IPS-15b (cell line): ENCODE data around the gene PLA2G4C.
"Not testable (repeated sequence)": the region's sequence is repeated elsewhere in the genome, so short reads cannot be mapped to it uniquely, and the experiment has no call there.

Experiments
- H3K27me3 ChIP-seq: one replicate; pipeline ENCODE4 v1.6.1; 2013; ENCODE audit warnings: low read length; ENCODE audit not compliant: control insufficient read depth, insufficient read depth
- H3K36me3 ChIP-seq: one replicate; pipeline ENCODE4 v1.6.1; 2013; ENCODE audit warnings: low read length; ENCODE audit not compliant: control insufficient read depth, insufficient read depth
- H3K4me1 ChIP-seq: one replicate; pipeline ENCODE4 v1.6.1; 2013; ENCODE audit warnings: mild to moderate bottlenecking, low read length; ENCODE audit not compliant: control insufficient read depth, insufficient read depth
- H3K4me3 ChIP-seq: one replicate; pipeline ENCODE4 v1.5.1; 2013; ENCODE audit warnings: low read depth, low read length
- H3K9ac ChIP-seq: one replicate; pipeline ENCODE4 v1.6.1; 2013; ENCODE audit warnings: low read depth, mild to moderate bottlenecking, low read length
- H3K9me3 ChIP-seq: one replicate; pipeline ENCODE4 v1.6.1; 2013; ENCODE audit warnings: mild to moderate bottlenecking, low read length; ENCODE audit not compliant: control insufficient read depth, insufficient read depth

The PLA2G4C gene

DNA sequence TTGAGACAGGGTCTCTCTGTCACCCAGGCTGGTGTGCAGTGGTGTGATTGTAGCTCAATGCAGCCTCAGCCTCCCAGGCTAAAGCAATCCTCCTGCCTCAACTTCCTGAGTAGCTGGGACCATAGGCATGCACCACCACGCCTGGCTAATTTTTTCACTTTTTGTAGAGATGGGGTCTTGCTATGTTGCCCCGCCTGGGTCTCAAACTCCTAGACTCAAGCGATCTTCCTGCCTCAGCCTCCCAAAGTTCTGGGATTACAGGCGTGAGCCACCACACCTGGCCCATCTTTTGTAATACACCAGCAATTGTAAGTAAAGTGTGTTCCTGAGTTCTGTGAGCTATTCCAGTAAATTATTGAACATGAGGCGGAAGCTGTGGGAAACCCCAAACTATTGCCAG, 6.7 kb downstream of the PLA2G4C start:
- Histone ChIP-seq H3K4me3 (no peak overlapping the region), H3K36me3 (no peaks in the 10 kb centered on the region), H3K27me3 (peaks cover 8% of the 10 kb centered on the region), H3K4me1 (no peaks in the 10 kb centered on the region), H3K9ac (no peak overlapping the region), H3K9me3 (no peaks in the 10 kb centered on the region)

DNA sequence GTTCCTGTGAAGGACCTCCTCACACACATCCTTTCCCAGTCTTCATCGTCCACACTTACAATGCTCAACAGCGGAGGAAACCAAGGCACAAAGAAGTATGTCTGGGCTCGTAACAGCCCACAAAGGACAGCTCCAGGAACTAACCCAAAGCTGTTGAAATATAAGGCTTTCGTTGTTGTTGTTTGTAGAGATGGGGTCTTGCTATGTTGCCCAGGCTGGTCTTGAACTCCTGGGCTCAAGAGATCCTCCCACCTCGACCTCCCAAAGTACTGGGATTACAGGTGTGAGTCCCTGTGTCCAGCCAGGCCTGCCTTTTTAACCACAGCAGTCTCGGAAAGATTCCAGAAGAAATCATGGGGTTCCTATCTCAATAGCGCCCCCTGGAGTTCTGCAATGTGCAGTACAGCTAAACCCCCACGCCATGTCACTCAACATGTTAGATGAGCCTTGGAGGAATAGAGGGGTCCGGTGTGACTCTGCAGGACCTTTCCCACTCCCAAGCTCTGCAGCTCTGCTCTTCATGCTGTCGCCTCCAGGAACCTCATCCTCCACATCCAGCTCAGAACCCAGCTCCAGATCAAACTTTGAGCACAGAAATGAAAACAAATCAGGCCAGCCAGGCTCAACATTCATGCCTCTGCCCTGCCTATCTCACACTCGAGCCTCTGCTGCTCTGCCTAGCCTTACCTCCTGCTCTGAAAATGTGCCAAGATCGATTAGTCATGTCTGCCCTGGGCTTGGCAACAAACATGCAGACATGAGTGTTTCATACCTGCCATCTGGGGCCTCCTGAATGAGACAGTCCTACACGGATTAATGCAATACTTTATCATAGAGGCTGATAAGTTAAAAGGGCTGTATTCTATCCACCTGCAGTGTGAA, 7.5 kb downstream of the PLA2G4C start:
- Histone ChIP-seq H3K4me1 (no peaks in the 10 kb centered on the region), H3K9me3 (no peaks in the 10 kb centered on the region), H3K27me3 (peaks cover 3% of the 10 kb centered on the region), H3K36me3 (no peaks in the 10 kb centered on the region), H3K9ac (no peak overlapping the region), H3K4me3 (peak overlapping the region; percentile 20)

DNA sequence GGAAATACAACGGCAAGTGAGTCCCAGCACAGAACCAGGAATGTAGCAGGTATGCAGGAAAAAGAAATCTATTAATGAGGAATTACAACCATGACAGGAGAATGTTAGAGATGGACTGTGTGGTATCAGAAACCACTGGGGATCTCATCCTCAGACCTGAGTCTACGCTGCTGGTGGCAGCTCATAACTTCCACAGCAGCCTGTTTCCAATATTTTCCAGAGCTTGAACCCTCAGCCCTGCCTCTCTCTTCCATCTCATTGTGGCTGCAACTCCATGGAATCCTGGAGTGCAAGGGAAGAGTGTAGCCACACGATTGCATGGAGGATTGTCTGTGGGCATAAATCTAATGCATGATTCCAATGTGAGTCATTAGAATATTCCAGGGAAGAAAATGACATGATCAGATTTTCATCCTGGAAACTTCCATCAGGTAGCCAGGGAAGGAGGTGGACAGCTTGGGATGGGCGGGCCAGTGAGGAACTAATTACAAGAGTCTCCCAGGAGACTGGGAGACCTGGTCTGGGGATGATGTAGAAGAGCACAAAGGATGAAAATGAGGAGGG, 14.9 kb downstream of the PLA2G4C start:
- Histone ChIP-seq H3K9me3 (no peaks in the 10 kb centered on the region), H3K36me3 (no peaks in the 10 kb centered on the region), H3K27me3 (no peaks in the 10 kb centered on the region), H3K4me3 (no peak overlapping the region), H3K9ac (no peak overlapping the region), H3K4me1 (no peaks in the 10 kb centered on the region)

DNA sequence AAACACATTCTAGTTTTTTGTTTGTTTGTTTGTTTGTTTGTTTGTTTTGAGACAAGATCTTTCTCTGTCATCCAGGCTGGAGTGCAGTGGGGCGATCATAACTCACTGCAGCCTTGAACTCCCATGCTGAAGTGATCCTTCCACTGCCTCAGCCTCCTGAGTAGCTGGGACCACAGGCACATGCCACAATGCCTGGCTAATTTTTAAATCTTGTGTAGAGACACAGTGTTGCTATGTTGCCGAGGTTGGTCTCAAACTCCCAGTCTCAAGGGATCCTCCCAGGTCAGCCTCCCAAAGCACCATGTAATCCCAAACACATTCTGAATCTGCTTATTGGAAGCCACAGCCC, 15.8 kb downstream of the PLA2G4C start:
- no peaks in the 10 kb centered on the region for H3K4me1 ChIP-seq
- H3K9ac ChIP-seq = no peak overlapping the region
- H3K36me3 ChIP-seq = no peaks in the 10 kb centered on the region
- H3K27me3 ChIP-seq = no peaks in the 10 kb centered on the region
- H3K4me3 ChIP-seq = no peak overlapping the region
- H3K9me3 ChIP-seq = no peaks in the 10 kb centered on the region

DNA sequence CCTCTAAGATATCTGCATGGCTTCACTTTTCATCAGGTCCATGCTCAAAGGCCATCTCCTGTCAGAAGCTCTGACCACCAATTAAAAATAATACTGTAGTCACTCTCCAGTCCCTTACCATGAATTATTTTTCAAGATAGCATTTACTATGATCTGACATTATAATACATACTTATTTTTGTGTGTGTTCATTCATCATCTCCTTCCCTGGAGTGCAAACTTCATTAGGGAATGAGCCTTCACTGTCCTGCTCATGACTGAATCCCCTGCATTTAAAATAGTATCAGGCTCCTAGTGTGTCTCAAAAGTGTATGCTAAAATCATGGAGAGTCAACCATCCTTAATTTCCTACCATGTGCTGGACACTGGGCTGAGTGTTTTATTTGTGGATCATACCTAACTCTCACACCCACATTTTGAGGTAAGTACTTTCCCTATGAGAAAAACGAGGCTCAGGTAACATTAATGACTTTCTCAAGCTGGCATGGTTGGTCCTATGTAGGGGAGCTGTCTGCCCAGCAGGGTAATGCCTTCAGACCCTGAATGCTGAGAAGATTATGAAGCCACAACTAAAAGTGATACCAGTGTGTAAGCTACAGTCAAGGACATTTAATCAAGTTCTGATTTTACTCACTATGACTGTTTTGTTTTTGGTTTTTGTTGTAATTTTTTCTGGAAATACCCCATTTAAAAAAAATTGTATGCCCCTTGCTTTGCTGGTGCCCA, 16.3 kb downstream of the PLA2G4C start:
- H3K9ac ChIP-seq = no peak overlapping the region
- H3K4me1 ChIP-seq = no peaks in the 10 kb centered on the region
- no peak overlapping the region for H3K4me3 ChIP-seq
- H3K9me3 ChIP-seq = no peaks in the 10 kb centered on the region
- H3K36me3 ChIP-seq = no peaks in the 10 kb centered on the region
- H3K27me3 ChIP-seq = no peaks in the 10 kb centered on the region

DNA sequence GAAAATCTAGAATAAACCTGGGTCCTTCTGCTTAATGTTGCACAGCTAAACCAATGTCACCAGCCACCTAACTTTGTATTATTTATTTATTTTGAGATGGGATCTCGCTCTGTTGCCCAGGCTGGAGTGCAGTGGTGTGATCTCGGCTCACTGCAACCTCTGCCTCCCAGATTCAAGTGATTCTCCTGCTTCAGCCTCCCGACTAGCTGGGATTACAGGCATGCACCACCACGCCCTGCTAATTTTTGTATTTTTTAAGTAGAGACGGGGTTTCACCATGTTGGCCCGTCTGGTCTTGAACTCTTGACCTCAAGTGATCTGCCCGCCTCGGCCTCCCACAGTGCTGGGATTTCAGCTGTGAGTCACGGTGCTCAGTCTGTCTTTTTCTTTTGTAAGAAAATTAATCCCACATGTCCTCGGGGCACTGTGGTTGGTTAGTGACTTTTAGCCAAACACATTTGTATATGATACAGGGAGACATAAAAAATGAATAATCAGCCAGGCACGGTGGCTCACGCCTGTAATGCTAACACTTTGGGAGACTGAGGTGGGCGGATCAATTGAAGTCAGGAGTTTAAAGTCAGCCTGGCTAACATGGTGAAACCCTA, 19.4 kb downstream of the PLA2G4C start:
- not testable (repeated sequence) for H3K36me3 ChIP-seq, H3K27me3 ChIP-seq, H3K4me1 ChIP-seq, H3K4me3 ChIP-seq, H3K9me3 ChIP-seq, H3K9ac ChIP-seq

DNA sequence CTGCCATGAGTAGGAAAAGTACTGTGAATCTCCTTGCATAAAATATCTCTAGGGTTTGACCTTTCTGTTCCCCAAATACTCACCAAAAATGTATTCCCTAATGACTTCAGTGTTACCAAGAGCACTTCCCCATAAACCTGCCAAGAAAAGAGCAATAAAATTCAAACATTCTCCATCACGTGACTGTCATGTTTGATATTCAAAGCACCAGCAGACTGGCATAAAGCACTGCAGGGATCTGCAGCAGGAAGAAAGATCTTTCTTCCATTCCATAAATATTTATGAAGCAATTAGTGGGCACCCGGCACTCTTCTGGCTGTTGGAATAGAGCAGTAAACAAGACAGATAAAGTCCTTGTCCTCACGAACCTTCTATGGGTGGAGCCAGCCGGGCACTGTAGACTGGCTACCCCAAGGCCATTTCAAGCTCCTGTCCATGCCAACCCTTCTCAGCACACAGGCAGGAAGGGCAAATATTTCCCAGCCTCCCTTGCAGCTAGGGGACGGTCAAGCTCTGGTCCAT, 20.3 kb downstream of the PLA2G4C start:
- Histone ChIP-seq H3K9ac (no peak overlapping the region), H3K4me1 (no peaks in the 10 kb centered on the region), H3K4me3 (no peak overlapping the region), H3K9me3 (no peaks in the 10 kb centered on the region), H3K27me3 (no peaks in the 10 kb centered on the region), H3K36me3 (no peaks in the 10 kb centered on the region)

DNA sequence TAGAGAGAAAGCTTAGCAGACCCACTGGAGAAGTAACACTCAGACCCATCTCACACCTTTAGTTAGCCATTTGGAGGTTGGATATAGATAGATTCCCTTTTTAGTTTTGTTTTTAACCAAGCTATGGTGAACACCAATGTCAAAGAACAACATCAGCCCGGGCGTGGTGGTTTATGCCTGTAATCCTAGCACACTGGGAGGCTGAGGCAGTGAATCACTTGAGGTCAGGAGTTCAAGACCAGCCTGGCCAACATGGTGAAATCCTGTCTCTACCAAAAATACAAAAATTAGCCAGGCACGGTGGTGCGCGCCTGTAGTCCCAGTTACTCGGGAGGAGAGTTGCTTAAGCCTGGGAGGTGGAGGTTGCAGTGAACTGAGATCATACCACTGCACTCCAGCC, 21.6 kb downstream of the PLA2G4C start:
- not testable (repeated sequence) for H3K27me3 ChIP-seq, H3K36me3 ChIP-seq, H3K9ac ChIP-seq, H3K4me1 ChIP-seq, H3K4me3 ChIP-seq, H3K9me3 ChIP-seq

DNA sequence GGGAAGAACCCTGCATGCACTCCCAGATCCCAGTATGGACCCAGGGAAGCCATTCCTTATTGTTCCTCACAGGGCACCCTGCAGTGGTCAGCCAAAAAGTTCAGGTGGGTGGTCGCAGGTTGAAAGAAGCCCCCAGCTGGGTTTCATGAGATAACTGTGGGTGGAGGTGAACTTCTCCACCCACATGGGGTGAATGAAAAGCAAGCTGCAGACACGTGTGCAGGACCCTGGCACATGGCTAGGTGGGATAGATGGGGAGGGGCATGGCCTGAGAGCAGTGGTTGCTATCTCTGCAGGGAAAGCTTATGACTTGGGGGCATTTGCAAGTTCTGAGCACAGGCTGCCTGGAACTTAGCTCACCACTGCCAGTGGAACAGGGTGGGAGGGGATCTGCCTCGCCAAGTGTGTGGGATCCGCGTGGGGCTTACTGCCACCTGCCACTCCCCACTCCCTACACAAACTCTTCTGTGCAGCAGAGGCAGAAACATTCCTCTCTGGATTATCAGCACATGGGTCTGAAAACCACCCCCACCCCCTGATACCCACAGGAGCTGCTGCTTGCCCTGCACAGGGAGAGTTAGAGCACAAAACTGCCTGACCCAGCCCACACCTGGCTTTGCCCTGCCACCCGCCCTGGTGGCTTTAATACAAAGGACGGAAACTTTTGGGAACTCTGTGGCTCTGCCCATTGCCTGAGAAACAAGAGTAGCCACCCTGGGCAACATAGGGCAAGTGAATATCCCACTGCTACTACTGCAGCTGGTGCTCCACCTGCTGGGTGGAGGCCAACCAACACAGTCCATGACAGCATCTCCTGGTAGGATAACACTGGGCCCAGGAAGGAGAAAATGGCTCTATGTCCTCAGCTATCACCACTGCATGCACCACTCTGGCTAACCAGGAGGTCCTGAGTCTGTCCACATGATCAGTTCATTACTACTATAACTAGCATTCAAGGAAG, 24.4 kb downstream of the PLA2G4C start:
- Histone ChIP-seq H3K9ac (no peak overlapping the region), H3K4me1 (no peaks in the 10 kb centered on the region), H3K4me3 (no peak overlapping the region), H3K27me3 (no peaks in the 10 kb centered on the region), H3K9me3 (no peaks in the 10 kb centered on the region), H3K36me3 (no peaks in the 10 kb centered on the region)

DNA sequence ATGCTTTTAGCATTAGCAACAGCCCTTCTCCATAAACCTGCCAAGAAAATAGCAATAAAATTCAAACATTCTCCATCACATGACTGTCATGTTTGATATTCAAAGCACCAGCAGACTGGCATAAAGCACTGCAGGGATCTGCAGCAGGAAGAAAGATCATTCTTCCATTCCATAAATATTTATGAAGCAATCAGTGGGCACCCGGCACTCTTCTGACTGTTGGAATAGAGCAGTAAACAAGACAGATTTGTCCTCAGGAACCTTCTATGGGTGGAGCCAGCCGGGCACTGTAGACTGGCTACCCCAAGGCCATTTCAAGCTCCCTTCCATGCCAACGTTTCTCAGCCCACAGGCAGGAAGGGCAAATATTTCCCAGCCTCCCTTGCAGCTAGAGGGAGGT, 25.5 kb downstream of the PLA2G4C start:
- Histone ChIP-seq H3K4me3 (no peak overlapping the region), H3K27me3 (no peaks in the 10 kb centered on the region), H3K36me3 (no peaks in the 10 kb centered on the region), H3K4me1 (no peaks in the 10 kb centered on the region), H3K9me3 (no peaks in the 10 kb centered on the region), H3K9ac (no peak overlapping the region)

DNA sequence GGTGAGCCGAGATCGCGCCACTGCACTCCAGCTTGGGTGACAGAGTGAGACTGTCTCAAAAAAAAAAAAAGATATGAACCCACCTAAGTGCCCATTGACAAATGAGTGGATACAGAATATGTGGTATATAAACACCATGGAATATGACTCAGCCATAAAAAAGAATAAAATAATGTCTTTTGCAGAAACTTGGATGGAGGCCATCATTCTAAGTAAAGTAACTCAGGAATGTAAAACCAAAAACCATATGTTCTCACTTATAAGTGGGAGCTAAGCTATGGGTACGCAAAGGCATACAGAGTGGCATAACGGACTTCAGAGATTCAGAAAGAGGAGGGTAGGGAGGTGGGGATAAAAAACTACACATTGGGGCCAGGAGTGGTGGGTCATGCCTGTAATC, 29.5 kb downstream of the PLA2G4C start:
- Histone ChIP-seq H3K4me1 (no peaks in the 10 kb centered on the region), H3K27me3 (no peaks in the 10 kb centered on the region), H3K9ac (no peak overlapping the region), H3K4me3 (no peak overlapping the region), H3K9me3 (no peaks in the 10 kb centered on the region), H3K36me3 (no peaks in the 10 kb centered on the region)
